PFSK-1 (cell line): Measurements from ENCODE around the gene LRRC72.

Source experiments
- FOXP2 ChIP-seq: optimal IDR thresholded peaks from 2 replicates; pipeline ENCODE3; 2011; ENCODE audit warnings: borderline replicate concordance, control low read depth, inconsistent platforms; ENCODE audit not compliant: insufficient read depth; ENCODE audit errors: extremely low read length, extremely low read depth
- POLR2AphosphoS5 ChIP-seq: IDR thresholded peaks from 2 replicates; pipeline ENCODE4 v1.6.1; 2012; ENCODE audit warnings: low read depth, mild to moderate bottlenecking, control low read depth, low read length, moderate library complexity
- SIN3A ChIP-seq: IDR thresholded peaks from 2 replicates; pipeline ENCODE4 v1.6.1; 2012; ENCODE audit warnings: mild to moderate bottlenecking, low read length, moderate library complexity, borderline replicate concordance; ENCODE audit not compliant: insufficient read depth
- TAF1 ChIP-seq: IDR thresholded peaks from 2 replicates; pipeline ENCODE4 v1.6.1; 2012; ENCODE audit warnings: low read length, control low read depth, borderline replicate concordance; ENCODE audit not compliant: insufficient read depth
- TF ChIP-seq, protein P1 (sequence below), 2 experiments: IDR thresholded peaks; 2 replicates each; pipeline versions ENCODE4 v1.6.1 to v1.8.0; 2011 to 2012; ENCODE audit warnings: low read depth in 2 of 2, low read length in 2 of 2, control low read depth in 1 of 2, inconsistent platforms in 1 of 2, mild to moderate bottlenecking in 1 of 2, moderate library complexity in 1 of 2; ENCODE audit not compliant: insufficient read depth in 1 of 2

Gene LRRC72

DNA sequence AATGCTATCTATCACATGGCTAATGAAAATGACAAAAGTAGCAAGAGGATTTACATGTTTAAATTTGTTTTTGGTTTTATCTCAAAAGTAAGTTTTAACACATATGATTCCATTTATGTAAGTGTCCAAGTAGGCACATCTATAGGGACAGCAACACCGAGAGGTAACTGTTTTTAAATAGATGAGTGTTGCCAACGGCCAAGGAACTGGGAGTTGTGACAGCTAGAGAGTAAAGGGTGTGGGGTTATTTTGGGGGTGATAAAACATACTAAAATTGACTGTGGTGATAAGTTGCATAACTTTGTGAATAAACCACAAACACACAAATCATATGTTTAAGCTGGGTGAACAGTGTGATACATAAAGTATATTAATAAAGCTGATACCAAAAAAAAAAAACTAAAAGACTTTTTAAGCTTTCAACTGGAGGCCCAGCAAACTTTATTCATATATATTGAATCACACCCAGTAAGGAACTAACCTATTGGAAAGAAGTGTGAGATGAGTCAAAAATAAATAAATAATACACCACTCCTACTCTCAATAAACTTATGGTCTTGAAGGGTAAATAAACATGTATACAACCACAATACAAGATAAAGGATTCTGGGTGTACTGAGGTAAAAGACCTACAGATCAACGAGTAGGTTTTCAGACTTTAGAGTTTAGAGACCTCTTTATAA, 33.0 kb downstream of the LRRC72 start:
- TF ChIP-seq SIN3A (no peak), POLR2AphosphoS5 (no peak), TAF1 (no peak), FOXP2 (no peak)
- TF ChIP-seq, protein P1, sequence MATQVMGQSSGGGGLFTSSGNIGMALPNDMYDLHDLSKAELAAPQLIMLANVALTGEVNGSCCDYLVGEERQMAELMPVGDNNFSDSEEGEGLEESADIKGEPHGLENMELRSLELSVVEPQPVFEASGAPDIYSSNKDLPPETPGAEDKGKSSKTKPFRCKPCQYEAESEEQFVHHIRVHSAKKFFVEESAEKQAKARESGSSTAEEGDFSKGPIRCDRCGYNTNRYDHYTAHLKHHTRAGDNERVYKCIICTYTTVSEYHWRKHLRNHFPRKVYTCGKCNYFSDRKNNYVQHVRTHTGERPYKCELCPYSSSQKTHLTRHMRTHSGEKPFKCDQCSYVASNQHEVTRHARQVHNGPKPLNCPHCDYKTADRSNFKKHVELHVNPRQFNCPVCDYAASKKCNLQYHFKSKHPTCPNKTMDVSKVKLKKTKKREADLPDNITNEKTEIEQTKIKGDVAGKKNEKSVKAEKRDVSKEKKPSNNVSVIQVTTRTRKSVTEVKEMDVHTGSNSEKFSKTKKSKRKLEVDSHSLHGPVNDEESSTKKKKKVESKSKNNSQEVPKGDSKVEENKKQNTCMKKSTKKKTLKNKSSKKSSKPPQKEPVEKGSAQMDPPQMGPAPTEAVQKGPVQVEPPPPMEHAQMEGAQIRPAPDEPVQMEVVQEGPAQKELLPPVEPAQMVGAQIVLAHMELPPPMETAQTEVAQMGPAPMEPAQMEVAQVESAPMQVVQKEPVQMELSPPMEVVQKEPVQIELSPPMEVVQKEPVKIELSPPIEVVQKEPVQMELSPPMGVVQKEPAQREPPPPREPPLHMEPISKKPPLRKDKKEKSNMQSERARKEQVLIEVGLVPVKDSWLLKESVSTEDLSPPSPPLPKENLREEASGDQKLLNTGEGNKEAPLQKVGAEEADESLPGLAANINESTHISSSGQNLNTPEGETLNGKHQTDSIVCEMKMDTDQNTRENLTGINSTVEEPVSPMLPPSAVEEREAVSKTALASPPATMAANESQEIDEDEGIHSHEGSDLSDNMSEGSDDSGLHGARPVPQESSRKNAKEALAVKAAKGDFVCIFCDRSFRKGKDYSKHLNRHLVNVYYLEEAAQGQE (IDR thresholded peaks at IDR 0.05; ENCODE audit: insufficient read depth in 1 of 2, low read depth in 2 of 2, low read length in 2 of 2) = no peak

GRCh38 chr7:16561943-16562342, 35.3 kb downstream of the LRRC72 start:
- no peak for TF ChIP-seq SIN3A
- no peak for TF ChIP-seq FOXP2
- no peak for TF ChIP-seq POLR2AphosphoS5

- TF ChIP-seq, protein P1 (IDR thresholded peaks at IDR 0.05; ENCODE audit: insufficient read depth in 1 of 2, low read depth in 2 of 2, low read length in 2 of 2) = no peak
- TF ChIP-seq POLR2AphosphoS5 (no peak), FOXP2 (no peak), SIN3A (no peak), TAF1 (no peak)
These were observed 36.0 kb downstream of the LRRC72 start for GRCh38 chr7:16562456-16563220.

GRCh38 chr7:16563281-16564022, 36.8 kb downstream of the LRRC72 start:
- no peak for TF ChIP-seq SIN3A
- TF ChIP-seq TAF1 = no peak
- TF ChIP-seq POLR2AphosphoS5 = no peak
- TF ChIP-seq, protein P1 (IDR thresholded peaks at IDR 0.05; ENCODE audit: insufficient read depth in 1 of 2, low read depth in 2 of 2, low read length in 2 of 2) = no peak
- no peak for TF ChIP-seq FOXP2

- TF ChIP-seq, protein P1 (IDR thresholded peaks at IDR 0.05; ENCODE audit: insufficient read depth in 1 of 2, low read depth in 2 of 2, low read length in 2 of 2) = no peak
- TF ChIP-seq TAF1 = no peak
- no peak for TF ChIP-seq POLR2AphosphoS5
- no peak for TF ChIP-seq FOXP2
- no peak for TF ChIP-seq SIN3A
These were observed 37.4 kb downstream of the LRRC72 start for GRCh38 chr7:16564023-16564380.
